Transverse colon (tissue), 4 donors: ENCODE measurements around the gene OMP.

Source experiments
- CTCF ChIP-seq, 5 experiments: fragments of 200-600 bp in 3 of 5; fragments of 450-650 bp in 2 of 5; sonication (generic) in 3 of 5; IDR thresholded peaks; 1 replicate in 2 of 5; 2 replicates in 3 of 5; pipeline ENCODE4 v1.5.1; 2016 to 2017; ENCODE audit warnings: antibody characterized with exemption in 5 of 5, inconsistent platforms in 3 of 5, mild to moderate bottlenecking in 2 of 5, moderate library complexity in 1 of 5
- EP300 ChIP-seq: sonication (generic); formaldehyde crosslinking; IDR thresholded peaks from one replicate; pipeline ENCODE4 v1.6.1; 2017; ENCODE audit warnings: antibody characterized with exemption, low read depth
- POLR2A ChIP-seq: fragments of 450-650 bp; IDR thresholded peaks from one replicate; pipeline ENCODE4 v1.6.1; 2016; ENCODE audit warnings: antibody characterized with exemption, mild to moderate bottlenecking, moderate library complexity
- POLR2AphosphoS5 ChIP-seq, 3 donors: sonication (generic); formaldehyde crosslinking; IDR thresholded peaks; one replicate each; pipeline ENCODE4 v1.6.1; 2016; ENCODE audit warnings: antibody characterized with exemption in 3 of 3

GRCh38 chr11:77093056-77093891, 9.4 kb upstream of the OMP start:
- no peak for TF ChIP-seq POLR2AphosphoS5 (IDR thresholded peaks at IDR 0.05)
- no peak for TF ChIP-seq CTCF (IDR thresholded peaks at IDR 0.05)
- no peak for TF ChIP-seq POLR2A
- no peak for TF ChIP-seq EP300
